ENCODE measurements around the gene SCGB1C2.

- TF ChIP-seq ELF4 (IDR thresholded peaks at IDR 0.05) (no peak), SUZ12 (IDR thresholded peaks at IDR 0.05) (no peak), ARNT (IDR thresholded peaks at IDR 0.05) (no peak), FOXK2 (IDR thresholded peaks at IDR 0.05) (no peak), L3MBTL2 (conservative IDR thresholded peaks at IDR 0.05) (no peak), NFRKB (IDR thresholded peaks at IDR 0.05) (no peak), HDGF (IDR thresholded peaks at IDR 0.05; ENCODE audit: borderline replicate concordance) (no peak), SP1 (IDR thresholded peaks at IDR 0.05) (no peak), FOXA1 (IDR thresholded peaks at IDR 0.05) (no peak)
Observed at GRCh38 chr17:160336-160735, 23.0 kb downstream of the SCGB1C2 start.

All from HEK293T (cell line).